Thymus (tissue), 11 donors: ENCODE measurements around the gene ZNF316. TPM values are rescaled to one million over a fixed set of nuclear protein-coding genes. Genes with fewer than 3 reads are reported as not detected.

Experiments used
- DNase-seq, 9 donors: peaks; one replicate each; pipeline ENCODE4 v3.0.0-alpha.2; 2013; ENCODE audit warnings: low spot score in 9 of 9, low read depth in 6 of 9, missing footprints in 1 of 9
- H3K27ac ChIP-seq, 2 donors: one replicate each; pipeline ENCODE4 v1.5.1; 2013; ENCODE audit warnings: control low read depth in 1 of 2, low read depth in 1 of 2, low read length in 1 of 2, mild to moderate bottlenecking in 1 of 2, moderate library complexity in 1 of 2
- H3K27me3 ChIP-seq, 2 donors: one replicate each; pipeline ENCODE4 v1.5.1; 2013; ENCODE audit warnings: low read length in 1 of 2; ENCODE audit not compliant: control insufficient read depth in 2 of 2, insufficient read depth in 1 of 2
- H3K36me3 ChIP-seq, 2 donors: one replicate each; pipeline ENCODE4 v1.5.1; 2013; ENCODE audit warnings: low read length in 1 of 2, mild to moderate bottlenecking in 1 of 2, moderate library complexity in 1 of 2; ENCODE audit not compliant: control insufficient read depth in 2 of 2, insufficient read depth in 2 of 2
- H3K4me1 ChIP-seq, 2 donors: one replicate each; pipeline ENCODE4 v1.5.1; 2013; ENCODE audit warnings: low read length in 2 of 2; ENCODE audit not compliant: control insufficient read depth in 2 of 2, insufficient read depth in 2 of 2
- H3K4me3 ChIP-seq, 2 donors: one replicate each; pipeline ENCODE4 v1.5.1; 2013; ENCODE audit warnings: low read length in 2 of 2, control low read depth in 1 of 2, mild to moderate bottlenecking in 1 of 2
- H3K9me3 ChIP-seq, 2 donors: one replicate each; pipeline ENCODE4 v1.5.1; 2013; ENCODE audit warnings: low read length in 1 of 2, mild to moderate bottlenecking in 1 of 2; ENCODE audit not compliant: control insufficient read depth in 2 of 2, insufficient read depth in 1 of 2
- WGBS: extraction: QIAGEN DNeasy Blood & Tissue Kit; methylation state at CpG from one replicate; pipeline ENCODE4 v1.1.7; 2013; 5-methylcytosine and 5-hydroxymethylcytosine counted together
- polyA plus RNA-seq: library from polyadenylated mRNA; stranded (reverse); fragments of 200-250 nt; gene quantifications from one replicate; pipeline ENCODE4 v1.2.3, GENCODE V29; 2013
- total RNA-seq: library from RNA; stranded (reverse); fragments of 120-200 nt; gene quantifications from one replicate; pipeline ENCODE4 v1.2.4, GENCODE V29; 2013
- donor health status: healthy.

The ZNF316 gene
- total and polyA plus RNA-seq, 2 donors, result 8.0 to 40.3 TPM

GRCh38 chr7:6606866-6607583, 30.1 kb upstream of the ZNF316 start:
- Histone ChIP-seq H3K27ac (no peak overlapping the region), H3K27me3 (no peaks in the 10 kb centered on the region), H3K4me1 (no peaks in the 10 kb centered on the region), H3K9me3 (no peaks in the 10 kb centered on the region), H3K36me3 (peaks cover 51 to 64% of the 10 kb centered on the region in 2 donors), H3K4me3 (no peak overlapping the region)
- no peak for DNase-seq
- 97% methylated on average over 36 of the region's 36 CpGs for WGBS

DNA sequence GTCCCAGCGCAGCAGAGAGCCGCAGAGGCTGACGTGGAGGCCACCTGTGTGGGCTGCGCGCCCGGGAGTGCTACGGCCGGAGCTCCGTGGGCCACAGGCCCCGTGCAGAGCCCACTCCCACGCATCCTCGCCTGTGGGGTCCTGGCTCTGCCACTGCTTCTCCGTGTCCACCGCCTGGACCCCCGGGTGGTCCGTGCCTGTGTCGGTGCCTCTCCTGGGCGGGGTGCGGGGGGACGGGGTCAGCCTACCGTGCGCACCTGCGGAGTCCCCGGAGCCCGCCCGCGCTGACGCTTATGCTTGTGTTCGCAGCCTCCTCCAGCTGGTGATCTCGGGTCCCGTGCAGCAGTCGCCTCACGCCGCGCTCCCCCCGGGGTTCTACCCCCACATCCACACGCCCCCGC, 29.5 kb upstream of the ZNF316 start:
- Histone ChIP-seq H3K27ac (no peak overlapping the region), H3K36me3 (peaks cover 45 to 60% of the 10 kb centered on the region in 2 donors), H3K9me3 (no peaks in the 10 kb centered on the region), H3K27me3 (no peaks in the 10 kb centered on the region), H3K4me3 (no peak overlapping the region), H3K4me1 (no peaks in the 10 kb centered on the region)
- DNase-seq, result no peak
- WGBS, result 98% methylated on average over 38 of the region's 38 CpGs

DNA sequence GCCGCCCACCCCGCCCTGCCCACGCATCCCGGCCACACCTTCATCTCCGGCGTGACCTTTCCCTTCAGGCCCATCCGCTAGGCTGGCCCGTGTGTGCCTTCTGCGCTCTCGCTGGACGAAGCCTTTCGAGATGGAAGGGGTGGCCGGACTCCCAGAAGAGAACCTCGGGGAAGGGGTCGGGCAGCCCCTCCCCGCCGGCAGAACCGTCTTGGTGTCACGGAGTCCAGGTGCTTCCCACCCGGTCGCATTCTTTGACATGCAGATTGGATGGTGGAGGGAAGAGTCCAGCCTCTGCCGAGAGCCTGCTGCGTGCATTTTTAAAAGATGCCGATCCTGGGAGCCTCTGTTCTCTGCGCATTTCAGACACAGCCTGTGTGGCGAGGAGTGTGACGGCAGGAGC, 29.0 kb upstream of the ZNF316 start:
- no peak for DNase-seq
- Histone ChIP-seq H3K4me1 (no peaks in the 10 kb centered on the region), H3K4me3 (no peak overlapping the region), H3K27me3 (no peaks in the 10 kb centered on the region), H3K36me3 (peaks cover 41 to 55% of the 10 kb centered on the region in 2 donors), H3K9me3 (no peaks in the 10 kb centered on the region), H3K27ac (no peak overlapping the region)
- WGBS, result 99% methylated on average over 27 of the region's 27 CpGs

DNA sequence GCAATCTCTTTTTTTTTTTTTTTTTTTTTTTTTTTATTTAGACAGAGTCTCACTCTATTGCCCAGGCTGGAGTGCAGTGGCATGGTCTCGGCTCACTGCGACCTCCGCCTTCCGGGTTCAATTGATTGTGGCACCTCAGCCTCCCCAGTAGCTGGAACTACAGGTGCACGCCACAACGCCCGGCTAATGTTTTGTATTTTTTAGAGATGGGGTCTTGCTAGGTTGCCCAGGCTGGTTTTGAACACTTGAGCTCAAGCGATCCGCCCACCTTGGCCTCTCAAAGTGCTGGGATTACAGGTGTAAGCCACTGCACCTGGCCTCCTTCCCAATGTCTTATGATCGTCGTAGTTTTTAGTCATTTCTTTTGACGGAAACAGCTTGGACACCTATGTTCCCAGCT, 28.3 kb upstream of the ZNF316 start:
- Histone ChIP-seq H3K36me3 (peaks cover 38 to 52% of the 10 kb centered on the region in 2 donors), H3K9me3 (no peaks in the 10 kb centered on the region), H3K27me3 (peaks cover 0 to 6% of the 10 kb centered on the region in 2 donors), H3K27ac (no peak overlapping the region), H3K4me3 (no peak overlapping the region), H3K4me1 (peaks cover 0 to 2% of the 10 kb centered on the region in 2 donors)
- 98% methylated on average over 12 of the region's 12 CpGs for WGBS
- DNase-seq, result no peak

- Histone ChIP-seq H3K36me3 (peaks cover 10 to 19% of the 10 kb centered on the region in 2 donors), H3K9me3 (no peaks in the 10 kb centered on the region), H3K4me1 (peaks cover 3 to 17% of the 10 kb centered on the region in 2 donors), H3K27ac (no peak overlapping the region), H3K27me3 (peaks cover 0 to 36% of the 10 kb centered on the region in 2 donors), H3K4me3 (no peak overlapping the region)
- 89% methylated on average over 7 of the region's 7 CpGs for WGBS
- DNase-seq, result no peak
Measured at GRCh38 chr7:6612819-6613218, 24.3 kb upstream of the ZNF316 start.

DNA sequence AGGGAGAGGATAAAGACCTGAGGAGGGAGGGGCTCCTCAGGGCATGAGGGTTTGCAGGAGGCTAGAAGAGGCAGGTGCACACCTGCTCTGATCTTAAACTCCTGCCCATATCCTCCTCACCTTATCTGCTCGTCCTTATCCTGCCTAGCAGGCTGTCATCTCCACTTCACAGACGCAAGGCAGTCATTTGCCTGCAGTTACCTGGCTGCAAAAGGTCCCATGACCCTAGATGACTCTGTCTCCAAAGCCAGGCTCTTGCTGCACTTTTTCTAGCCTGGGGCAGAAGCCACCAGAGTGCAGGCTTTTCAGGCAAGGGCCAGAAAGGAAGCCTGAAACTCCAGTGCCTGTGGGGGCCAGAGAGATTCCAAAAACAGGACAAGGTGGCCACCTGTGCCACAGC, 23.4 kb upstream of the ZNF316 start:
- Histone ChIP-seq H3K27ac (no peak overlapping the region), H3K36me3 (peaks cover 3 to 12% of the 10 kb centered on the region in 2 donors), H3K4me1 (peaks cover 3 to 17% of the 10 kb centered on the region in 2 donors), H3K9me3 (no peaks in the 10 kb centered on the region), H3K4me3 (no peak overlapping the region), H3K27me3 (peaks cover 0 to 36% of the 10 kb centered on the region in 2 donors)
- no peak for DNase-seq
- WGBS, result 45% methylated on average over 2 of the region's 2 CpGs

GRCh38 chr7:6614953-6615722, 22.0 kb upstream of the ZNF316 start, which contains the start of gene ZNF853:
Gene ZNF853, plus strand, starts transcription at chr7:6615610. Its CDS starts 565 bp downstream, at chr7:6616175.
- Histone ChIP-seq H3K27ac (no peak within 1 kb of the TSS), H3K9me3 (no peaks in the 10 kb centered on the region), H3K4me1 (peaks cover 6 to 23% of the 10 kb centered on the region in 2 donors), H3K27me3 (peaks cover 0 to 36% of the 10 kb centered on the region in 2 donors), H3K36me3 (peaks cover 0 to 4% of the 10 kb centered on the region in 2 donors), H3K4me3 (peak within 1 kb of the TSS; percentile 48 to 85)
- WGBS, result 7% methylated on average over 79 of the region's 91 CpGs
- peak in 1 of 9 donors; percentile 38 for DNase-seq

DNA sequence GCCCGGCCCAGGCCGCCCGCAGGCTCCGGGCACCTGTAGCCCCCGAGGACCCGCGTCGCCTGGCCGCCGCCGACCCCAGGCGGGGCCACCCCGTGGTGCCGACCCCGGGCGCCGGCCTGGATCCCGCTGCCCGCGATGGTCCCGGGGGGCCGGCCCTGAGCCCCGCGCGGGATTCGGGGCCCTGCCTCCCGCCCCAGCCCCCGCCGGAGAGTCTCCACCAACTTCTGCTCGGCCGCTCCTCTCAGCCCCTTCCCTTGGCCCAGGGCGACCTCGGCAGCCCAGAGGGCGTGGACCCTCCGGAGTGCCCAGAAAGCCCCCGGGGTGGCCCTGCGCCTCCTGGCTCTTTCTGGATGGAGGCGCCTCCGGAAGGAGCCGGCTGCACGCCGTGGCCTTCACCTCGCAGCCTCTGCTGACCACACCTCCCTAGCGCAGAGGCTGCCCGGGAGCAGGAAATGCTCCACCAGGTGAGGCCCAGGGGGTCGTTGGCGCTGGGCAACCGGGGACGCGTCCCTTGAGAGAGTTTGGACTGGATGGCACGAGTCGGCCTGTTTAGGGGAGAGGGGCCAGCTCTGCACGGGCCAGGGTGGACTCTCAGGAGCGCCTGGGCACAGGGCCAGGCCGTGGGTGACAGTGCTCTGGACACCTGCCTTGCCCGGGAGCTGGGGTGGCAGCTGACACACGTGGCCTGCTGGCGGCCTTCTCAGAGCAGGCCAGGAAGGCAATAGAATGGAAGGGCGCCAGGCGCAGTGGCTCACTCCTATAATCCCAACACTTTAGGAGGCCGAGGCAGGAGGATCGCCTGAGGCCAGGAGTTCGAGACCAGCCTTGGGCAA, 21.2 kb upstream of the ZNF316 start:
- no peaks in the 10 kb centered on the region for H3K36me3 ChIP-seq
- peak in 1 of 9 donors; percentile 29 for DNase-seq
- peaks cover 0 to under 1% of the 10 kb centered on the region in 2 donors for H3K9me3 ChIP-seq
- peak overlapping the region; percentile 48 to 85 for H3K4me3 ChIP-seq
- peaks cover 0 to 36% of the 10 kb centered on the region in 2 donors for H3K27me3 ChIP-seq
- 13% methylated on average over 63 of the region's 63 CpGs for WGBS
- peaks cover 9 to 31% of the 10 kb centered on the region in 2 donors for H3K4me1 ChIP-seq
- H3K27ac ChIP-seq, result no peak overlapping the region
